ENCODE data around the gene ZDHHC5. TPM values are rescaled to one million over a fixed set of nuclear protein-coding genes. Genes with fewer than 3 reads are reported as not detected.
A peak's percentile ranks its signal among the peaks of the same experiment; 100 is the strongest.
"Not testable (repeated sequence)": the region's sequence is repeated elsewhere in the genome, so short reads cannot be mapped to it uniquely, and the experiment has no call there.

ZDHHC5 gene
- total RNA-seq, 1 donor from 2014 or later, result 79.8 TPM

DNA sequence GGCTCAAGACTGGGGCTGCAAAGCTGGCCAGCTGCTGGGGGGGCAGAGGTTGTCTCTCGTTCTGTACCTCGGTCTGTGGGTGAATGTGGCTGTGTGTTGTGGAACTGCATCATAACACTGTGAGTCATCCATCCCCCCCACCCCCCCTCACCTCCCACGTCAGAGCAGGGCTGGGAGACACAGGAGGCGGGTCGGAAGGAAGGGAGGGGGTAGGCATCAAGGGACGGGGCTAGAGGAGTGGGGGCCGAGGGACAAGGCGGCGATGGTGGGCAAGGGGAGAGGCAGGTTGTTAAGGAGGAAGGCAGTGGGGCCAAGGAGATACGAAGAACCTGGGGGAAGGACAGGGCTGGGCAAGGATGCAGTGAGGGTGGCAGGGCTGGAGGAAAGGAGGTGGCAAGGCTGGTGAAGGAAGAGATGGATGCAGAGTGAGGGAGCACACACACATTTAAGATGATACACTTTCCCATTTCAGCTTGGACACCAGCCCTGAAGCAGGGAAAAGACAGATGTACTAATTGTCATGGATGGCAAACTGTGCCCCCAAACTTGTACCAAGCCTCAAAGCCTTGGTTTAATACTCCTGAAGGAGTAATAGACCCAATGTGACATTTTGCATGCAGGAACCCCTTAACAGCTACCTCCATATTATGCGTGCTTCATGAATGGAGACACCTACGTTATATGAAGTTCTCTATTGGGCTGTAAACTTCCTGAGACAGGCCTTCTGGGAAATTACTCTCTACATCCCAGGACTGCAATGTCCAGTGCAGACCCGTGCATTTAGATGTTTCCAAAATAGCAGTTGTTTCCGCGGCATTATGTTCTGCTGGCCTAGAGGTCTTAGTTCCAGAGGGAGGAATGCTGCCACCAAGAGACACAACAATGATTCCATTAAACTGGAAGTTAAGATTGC lies 17.8 kb upstream of the ZDHHC5 start, which contains the start of gene YPEL4:
TSS of gene YPEL4 (minus strand) at position 87 of the 913 bp plus-strand sequence. CDS start 2,805 bp downstream, outside the sequence.
- Histone ChIP-seq H3K36me3 (no peaks in the 10 kb centered on the region), H3K27me3 (peaks cover 18% of the 10 kb centered on the region), H3K4me3 (peak within 1 kb of the TSS; percentile 49), H3K4me1 (peaks cover 41% of the 10 kb centered on the region), H3K27ac (no peak within 1 kb of the TSS), H3K9me3 (no peaks in the 10 kb centered on the region)
- peak; percentile 73 for ATAC-seq
- TF ChIP-seq CTCF (IDR thresholded peaks at IDR 0.05), result no peak
- DNase-seq, result no peak
- intact Hi-C loops (cut with DNase I), result no loop called here

DNA sequence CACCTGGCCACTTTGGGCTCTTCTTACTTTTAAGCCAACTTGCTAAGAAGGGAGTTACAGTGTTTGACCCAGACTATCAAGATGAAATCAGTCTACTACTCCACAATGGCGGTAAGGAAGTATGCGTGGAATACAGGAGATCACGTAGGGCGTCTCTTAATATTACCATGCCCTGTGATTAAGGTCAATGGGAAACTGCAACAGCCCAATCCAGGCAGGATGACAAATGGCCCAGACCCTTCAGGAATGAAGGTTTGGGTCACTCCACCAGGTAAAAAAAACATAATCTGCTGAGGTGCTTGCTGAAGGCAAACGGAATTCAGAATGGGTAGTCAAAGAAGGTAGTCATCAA lies 17.2 kb upstream of the ZDHHC5 start:
- intact Hi-C loops (cut with DNase I), result no loop called here
- no peak for TF ChIP-seq CTCF (IDR thresholded peaks at IDR 0.05)
- Histone ChIP-seq H3K9me3 (no peaks in the 10 kb centered on the region), H3K4me3 (no peak overlapping the region), H3K27ac (no peak overlapping the region), H3K36me3 (no peaks in the 10 kb centered on the region), H3K4me1 (peaks cover 35% of the 10 kb centered on the region), H3K27me3 (peaks cover 18% of the 10 kb centered on the region)
- DNase-seq (no peak), ATAC-seq (no peak)

DNA sequence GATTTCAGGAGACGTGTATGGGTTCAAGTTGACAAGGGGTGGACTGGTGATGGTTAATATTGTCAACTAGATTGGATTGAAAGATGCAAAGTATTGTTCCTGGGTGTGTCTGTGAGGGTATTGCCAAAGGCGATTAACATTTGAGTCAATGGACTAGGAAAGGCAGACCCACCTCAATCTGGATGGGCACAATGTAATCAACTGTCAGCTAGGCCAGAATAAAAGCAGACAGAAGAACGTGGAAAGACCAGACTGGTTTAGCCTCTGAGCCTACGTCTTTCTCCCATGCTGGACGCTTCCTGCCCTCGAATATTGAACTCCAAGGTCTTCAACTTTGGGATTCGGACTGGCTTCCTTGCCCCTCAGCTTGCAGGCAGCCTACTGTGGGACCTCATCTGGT lies 16.5 kb upstream of the ZDHHC5 start:
- H3K4me1 ChIP-seq, result peaks cover 28% of the 10 kb centered on the region
- peaks cover 18% of the 10 kb centered on the region for H3K27me3 ChIP-seq
- intact Hi-C loops (cut with DNase I), result no loop called here
- ATAC-seq, result no peak
- H3K36me3 ChIP-seq, result no peaks in the 10 kb centered on the region
- no peak for TF ChIP-seq CTCF (IDR thresholded peaks at IDR 0.05)
- H3K9me3 ChIP-seq, result no peaks in the 10 kb centered on the region
- H3K4me3 ChIP-seq, result no peak overlapping the region
- no peak for DNase-seq
- no peak overlapping the region for H3K27ac ChIP-seq

DNA sequence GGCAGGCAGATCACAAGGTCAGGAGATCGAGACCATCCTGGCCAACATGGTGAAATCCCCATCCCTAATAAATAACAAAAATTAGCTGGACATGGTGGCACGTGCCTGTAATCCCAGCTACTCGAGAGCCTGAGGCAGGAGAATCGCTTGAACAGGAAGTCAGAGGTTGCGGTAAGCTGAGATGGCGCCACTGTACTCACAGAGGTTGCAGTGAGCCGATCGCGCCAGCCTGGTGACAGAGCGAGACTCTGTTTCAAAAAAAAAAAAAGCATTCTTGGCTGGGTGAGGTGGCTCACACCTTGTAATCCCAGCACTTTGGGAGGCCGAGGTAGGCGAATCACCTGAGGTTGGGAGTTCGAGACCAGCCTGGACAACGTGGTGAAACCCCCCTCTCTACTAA lies 15.7 kb upstream of the ZDHHC5 start:
- not testable (repeated sequence) for H3K36me3 ChIP-seq

GRCh38 chr11:57652662-57653061 lies 15.3 kb upstream of the ZDHHC5 start:
- ATAC-seq, result no peak
- Histone ChIP-seq H3K27ac (no peak overlapping the region), H3K4me3 (no peak overlapping the region), H3K27me3 (peaks cover 8% of the 10 kb centered on the region), H3K36me3 (no peaks in the 10 kb centered on the region), H3K9me3 (no peaks in the 10 kb centered on the region), H3K4me1 (peaks cover 20% of the 10 kb centered on the region)
- TF ChIP-seq CTCF (IDR thresholded peaks at IDR 0.05), result no peak
- no peak for DNase-seq
- intact Hi-C loops (cut with DNase I), result no loop called here

More for the DNA sequence above, 15.7 kb upstream of the ZDHHC5 start:
- H3K27ac ChIP-seq; DNase-seq; ATAC-seq; intact Hi-C loops (cut with DNase I); H3K4me3 ChIP-seq; H3K9me3 ChIP-seq: not testable (repeated sequence)
- peaks cover 13% of the 10 kb centered on the region for H3K27me3 ChIP-seq
- peaks cover 24% of the 10 kb centered on the region for H3K4me1 ChIP-seq

- no peak for DNase-seq
- no peak overlapping the region for H3K4me3 ChIP-seq
- TF ChIP-seq CTCF (IDR thresholded peaks at IDR 0.05), result no peak
- H3K27me3 ChIP-seq, result peaks cover 3% of the 10 kb centered on the region
- intact Hi-C loops (cut with DNase I), result no loop called here
- ATAC-seq, result no peak
- no peaks in the 10 kb centered on the region for H3K9me3 ChIP-seq
- H3K27ac ChIP-seq, result no peak overlapping the region
- H3K4me1 ChIP-seq, result peaks cover 16% of the 10 kb centered on the region
- no peaks in the 10 kb centered on the region for H3K36me3 ChIP-seq
Observed at GRCh38 chr11:57653163-57653562, 14.8 kb upstream of the ZDHHC5 start.
